Heart left ventricle (tissue), 16 donors: Measurements from ENCODE around the gene COLEC11. TPM values are rescaled to one million over a fixed set of nuclear protein-coding genes. Genes with fewer than 3 reads are reported as not detected.
A peak's percentile ranks its signal among the peaks of the same experiment; 100 is the strongest.

Source experiments
- ATAC-seq, 4 donors: fragments of 200-7000 bp; cut with Tn5 transposase; one replicate each; pipeline ENCODE4 v1.9.1; 2020 to 2022; ENCODE audit warnings: moderate library complexity in 4 of 4, mild to moderate bottlenecking in 3 of 4, moderate number of reproducible peaks in 1 of 4
- DNase-seq, 5 donors: peaks; one replicate each; pipeline ENCODE4 v3.0.0-alpha.2; 2020
- H3K27ac ChIP-seq, 12 donors: fragments of 200-600 bp; sonication (generic) in 4 of 12; one replicate each; pipeline versions ENCODE4 v1.5.0 to v1.8.0; 2016 to 2022; ENCODE audit warnings: mild to moderate bottlenecking in 2 of 12
- H3K27me3 ChIP-seq, 9 donors: fragments of 200-600 bp; sonication (generic) in 2 of 9; one replicate each; pipeline versions ENCODE4 v1.5.1 to v1.8.0; 2016 to 2022; ENCODE audit warnings: mild to moderate bottlenecking in 3 of 9
- H3K36me3 ChIP-seq, 9 donors: fragments of 200-600 bp; sonication (generic) in 2 of 9; one replicate each; pipeline versions ENCODE4 v1.5.0 to v1.8.0; 2018 to 2022; ENCODE audit warnings: mild to moderate bottlenecking in 2 of 9
- H3K4me1 ChIP-seq, 12 donors: fragments of 200-600 bp; sonication (generic) in 4 of 12; one replicate each; pipeline versions ENCODE4 v1.5.0 to v1.8.0; 2016 to 2022; ENCODE audit warnings: mild to moderate bottlenecking in 3 of 12
- H3K4me3 ChIP-seq, 12 donors: fragments of 200-600 bp; sonication (generic) in 4 of 12; one replicate each; pipeline versions ENCODE4 v1.5.0 to v1.8.0; 2017 to 2022; ENCODE audit warnings: mild to moderate bottlenecking in 9 of 12, moderate library complexity in 4 of 12
- H3K9me3 ChIP-seq, 12 donors: fragments of 200-600 bp; sonication (generic) in 4 of 12; one replicate each; pipeline versions ENCODE4 v1.5.0 to v1.8.0; 2016 to 2022; ENCODE audit warnings: mild to moderate bottlenecking in 1 of 12
- CTCF ChIP-seq, 12 donors: fragments of 200-600 bp; sonication (generic) in 4 of 12; IDR thresholded peaks; one replicate each; pipeline versions ENCODE4 v1.5.0 to v1.8.0; 2018 to 2022; ENCODE audit warnings: antibody characterized with exemption in 12 of 12, mild to moderate bottlenecking in 5 of 12
- POLR2A ChIP-seq, 2 donors: fragments of 450-650 bp; IDR thresholded peaks; one replicate each; pipeline ENCODE4 v1.6.1; 2017; ENCODE audit warnings: antibody characterized with exemption in 2 of 2, mild to moderate bottlenecking in 2 of 2, moderate library complexity in 2 of 2
- WGBS, 4 donors: extraction: QIAGEN DNeasy Blood & Tissue Kit in 2 of 4; methylation state at CpG; one replicate each; pipeline versions ENCODE4 v1.1.5 to v1.1.7; 2013 to 2018; 5-methylcytosine and 5-hydroxymethylcytosine counted together
- intact Hi-C, 10 donors: fragments of 100-400 bp; cut with DNase I; formaldehyde crosslinking; loops; one replicate each; pipeline versions ENCODE4 v1.11.1 to v1.14.2; 2022
- polyA plus RNA-seq, 2 donors: library from polyadenylated mRNA; stranded (reverse); fragments of 200-250 nt; gene quantifications; one replicate each; pipeline ENCODE4 v1.2.3, GENCODE V29; 2013
- total RNA-seq, 9 donors: library from RNA; depleted of rRNA in 2 of 9; stranded (reverse); fragments of >200 nt in 2 of 9; fragmentation: NEBNext Ultra II Directional in 3 of 9; extraction: Animal tissue kit (Norgen Biotek cat#: 25700) in 3 of 9; gene quantifications; one replicate each; pipeline versions ENCODE4 v1.1.0 to v1.2.4, GENCODE V29; 2016 to 2023
- donor health status: ischemic (EF 13 %, LVEDD 7.1; RV severe dilation, severe dysfunction).
- donor health status: healthy with polysubstance abuse.
- donor health status: DM: no; HTN: yes; CAD: no.
- donor health status: DM: no; HTN: no; CAD: no.
- donor health status: ischemic (EF 25% LVEDD 6.9; RV normal size, moderate dysfunction).
- donor health status: ischemic (EF 25% LVEDD 5.7; RV mildly dilated, moderate dysfunction).
- donor health status: healthy.
- donor health status: DM: yes; HTN: yes; CAD: no.
- donor health status: ischemic (EF 35%, LVEDD 5.7; RV mildly dilated, moderate dysfunction).
- donor health status: nonischemic (EF 11% LVEDD 7.7; RV severe dilation, severe dysfunction).
- donor health status: DM: yes; HTN: yes; CAD: no.
- donor health status: PGD.
- donor health status: ischemic (EF 29% LVEDD 5.4; RV normal size, mild dysfunction).
- donor health status: nonischemic (EF 23%, LVEDD 6.1; RV moderate dilation, normal function).

Gene COLEC11
- total and polyA plus RNA-seq, 11 donors: 2.3 to 12.5 (median 3.1) TPM

GRCh38 chr2:3683748-3684454, 89.0 kb downstream of the COLEC11 start:
- no peak for DNase-seq
- WGBS, 4 donors: 64 to 70% (median 66%) methylated on average over 3 of the region's 3 CpGs
- Histone ChIP-seq H3K36me3 (no peaks in the 10 kb centered on the region), H3K27ac (no peak overlapping the region), H3K4me3 (no peak overlapping the region), H3K4me1 (no peaks in the 10 kb centered on the region), H3K27me3 (peaks cover 0 to 7% (median 0%) of the 10 kb centered on the region in 9 donors), H3K9me3 (no peaks in the 10 kb centered on the region)
- no peak for ATAC-seq
- TF ChIP-seq CTCF (IDR thresholded peaks at IDR 0.05) (no peak), POLR2A (IDR thresholded peaks at IDR 0.05) (no peak)
- intact Hi-C loops: no loop called here

DNA sequence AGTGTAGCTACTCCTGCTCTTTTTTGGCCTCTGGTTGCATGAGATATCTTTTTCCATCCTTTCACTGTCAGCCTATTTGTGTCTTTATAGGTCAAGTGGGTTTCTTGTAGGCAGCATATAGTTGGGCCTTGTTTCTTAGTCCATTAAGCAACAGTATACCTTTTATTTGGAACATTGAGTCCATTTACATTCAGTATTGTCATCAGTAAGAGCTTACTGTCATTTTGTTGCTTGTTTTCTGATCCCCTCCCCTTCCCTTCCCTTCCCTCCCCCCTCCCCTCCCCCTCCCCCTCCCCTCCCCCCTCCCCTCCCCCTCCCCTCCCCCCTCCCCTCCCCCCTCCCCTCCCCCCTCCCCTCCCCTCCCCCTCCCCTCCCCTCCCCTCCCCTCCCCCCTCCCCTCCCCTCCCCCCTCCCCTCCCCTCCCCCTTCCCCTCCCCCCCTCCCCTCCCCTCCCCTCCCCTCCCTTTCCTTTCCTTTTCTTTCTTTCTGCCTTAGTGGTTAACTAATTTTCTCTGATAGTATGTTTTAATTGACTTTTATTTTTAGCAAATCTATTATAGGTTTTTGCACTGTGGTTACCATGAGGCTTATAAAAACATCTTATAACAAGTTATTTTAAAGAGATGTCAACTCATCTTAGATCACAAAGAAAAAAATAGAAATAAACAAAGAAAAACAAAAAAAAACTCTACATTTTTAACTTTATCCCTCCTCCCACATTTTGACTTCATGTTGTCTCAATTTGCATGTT, 95.3 kb downstream of the COLEC11 start:
- Histone ChIP-seq H3K27ac (no peak overlapping the region), H3K27me3 (peaks cover 0 to 19% (median 0%) of the 10 kb centered on the region in 9 donors), H3K9me3 (peaks cover 0 to 26% (median 0%) of the 10 kb centered on the region in 12 donors), H3K36me3 (no peaks in the 10 kb centered on the region), H3K4me3 (no peak overlapping the region), H3K4me1 (no peaks in the 10 kb centered on the region)
- DNase-seq (no peak), ATAC-seq (no peak)
- intact Hi-C loops: no loop called here
- no peak for TF ChIP-seq POLR2A (IDR thresholded peaks at IDR 0.05)
- no peak for TF ChIP-seq CTCF (IDR thresholded peaks at IDR 0.05)

DNA sequence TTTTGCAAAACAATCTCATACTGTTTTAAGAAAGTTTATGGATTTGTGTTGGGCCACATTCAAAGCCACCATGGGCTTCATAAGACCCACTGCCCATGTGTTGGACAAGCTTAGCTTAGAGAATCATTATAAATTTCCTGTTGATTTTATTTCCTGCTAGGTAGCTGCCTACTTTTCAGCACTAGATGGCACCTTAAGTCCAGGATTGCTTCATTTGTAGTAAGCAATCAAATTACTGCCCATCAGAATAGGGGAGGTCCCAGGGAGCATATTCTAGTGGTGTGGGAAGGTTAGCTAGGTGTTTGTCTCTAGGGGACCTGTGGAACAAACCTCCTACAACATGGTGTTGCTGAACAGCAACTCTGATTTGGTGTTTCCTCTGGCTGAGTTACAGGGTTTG, 97.5 kb downstream of the COLEC11 start:
- no peak for TF ChIP-seq POLR2A (IDR thresholded peaks at IDR 0.05)
- peak in 6 of 12 donors; percentile 24 to 34 (median 29) for TF ChIP-seq CTCF (IDR thresholded peaks at IDR 0.05)
- Histone ChIP-seq H3K4me1 (no peaks in the 10 kb centered on the region), H3K9me3 (peaks cover 0 to 26% (median 0%) of the 10 kb centered on the region in 12 donors), H3K27me3 (peaks cover 0 to 21% (median 0%) of the 10 kb centered on the region in 9 donors), H3K4me3 (no peak overlapping the region), H3K36me3 (no peaks in the 10 kb centered on the region), H3K27ac (no peak overlapping the region)
- no peak for DNase-seq
- intact Hi-C loops: no loop called here
- no peak for ATAC-seq

Other genes with a start within 250 kb of the COLEC11 start
- 10 to 100 TPM in 8 of 9 donors, 1 to 10 TPM in 1; 8.4 to 20.6 (median 13.3) TPM for gene EIPR1, start 217.3 kb upstream of the COLEC11 start, total RNA-seq
- 10 to 100 TPM in 1 of 2 donors, 1 to 10 TPM in 1; 7.9 to 26.1 TPM for gene EIPR1, start 217.3 kb upstream of the COLEC11 start, polyA plus RNA-seq
- gene TRAPPC12, start 215.4 kb upstream of the COLEC11 start, total RNA-seq: 100 to 1,000 TPM in 2 of 9 donors, 10 to 100 TPM in 7; 72.3 to 111 (median 88.2) TPM
- gene TRAPPC12, start 215.4 kb upstream of the COLEC11 start, polyA plus RNA-seq: 100 to 1,000 TPM in 1 of 2 donors, 10 to 100 TPM in 1; 70.3 to 142 TPM
- gene ADI1, start 75.6 kb upstream of the COLEC11 start, total RNA-seq: 100 to 1,000 TPM in 8 of 9 donors, 10 to 100 TPM in 1; 94.6 to 200 (median 172) TPM
- 100 to 1,000 TPM in 1 of 2 donors, 10 to 100 TPM in 1; 69.2 to 139 TPM for gene ADI1, start 75.6 kb upstream of the COLEC11 start, polyA plus RNA-seq
- 10 to 100 TPM; 18.3 to 23.6 (median 20.0) TPM for gene RNASEH1, start 36.8 kb upstream of the COLEC11 start, total RNA-seq
- 10 to 100 TPM; 12.8 to 31.4 TPM for gene RNASEH1, start 36.8 kb upstream of the COLEC11 start, polyA plus RNA-seq
- 1,000 to 10,000 TPM in 1 of 9 donors, 100 to 1,000 TPM in 8; 407 to 1,112 (median 628) TPM for gene RPS7, start 19.9 kb upstream of the COLEC11 start, total RNA-seq
- gene RPS7, start 19.9 kb upstream of the COLEC11 start, polyA plus RNA-seq: 1,000 to 10,000 TPM; 1,474 to 1,813 TPM
- gene ALLC, start 63.1 kb downstream of the COLEC11 start, total RNA-seq: not detected
- not detected for gene ALLC, start 63.1 kb downstream of the COLEC11 start, polyA plus RNA-seq
- gene DCDC2C, start 108.5 kb downstream of the COLEC11 start, total RNA-seq: not detected
- gene DCDC2C, start 108.5 kb downstream of the COLEC11 start, polyA plus RNA-seq: not detected